HG02973 (cell line): ENCODE results near the gene PERM1.
"Not testable (repeated sequence)": the region's sequence is repeated elsewhere in the genome, so short reads cannot be mapped to it uniquely, and the experiment has no call there.

Experiments used
- ATAC-seq: cut with Tn5 transposase; IDR thresholded peaks from one replicate; pipeline ENCODE4 v1.9.1; 2021; ENCODE audit warnings: moderate library complexity; ENCODE audit not compliant: unreplicated experiment

The PERM1 gene

GRCh38 chr1:950881-951280 lies 31.0 kb downstream of the PERM1 start:
- no peak for ATAC-seq

- no peak for ATAC-seq
Observed at GRCh38 chr1:950268-950667, 31.6 kb downstream of the PERM1 start.

GRCh38 chr1:947958-948357 lies 33.9 kb downstream of the PERM1 start:
- no peak for ATAC-seq

GRCh38 chr1:946811-947210 lies 35.1 kb downstream of the PERM1 start:
- ATAC-seq, result not testable (repeated sequence)

GRCh38 chr1:945688-946556 lies 36.0 kb downstream of the PERM1 start:
- no peak for ATAC-seq

GRCh38 chr1:944341-945325 lies 37.3 kb downstream of the PERM1 start:
- ATAC-seq, result no peak

GRCh38 chr1:943545-944340 lies 38.1 kb downstream of the PERM1 start:
- no peak for ATAC-seq

- ATAC-seq, result no peak
Observed at GRCh38 chr1:942864-943533, 38.9 kb downstream of the PERM1 start.

- ATAC-seq, result no peak
Observed at GRCh38 chr1:942411-942821, 39.5 kb downstream of the PERM1 start.

- ATAC-seq, result no peak
Observed at GRCh38 chr1:941588-942383, 40.1 kb downstream of the PERM1 start.

GRCh38 chr1:941015-941587 lies 40.8 kb downstream of the PERM1 start:
- ATAC-seq, result no peak

- ATAC-seq, result no peak
Observed at GRCh38 chr1:940107-941014, 41.5 kb downstream of the PERM1 start.

GRCh38 chr1:939511-940106 lies 42.3 kb downstream of the PERM1 start:
- ATAC-seq, result no peak

- no peak for ATAC-seq
Observed at GRCh38 chr1:938711-939489, 43.0 kb downstream of the PERM1 start.

GRCh38 chr1:938088-938683 lies 43.7 kb downstream of the PERM1 start:
- ATAC-seq, result no peak

- ATAC-seq, result no peak
Observed at GRCh38 chr1:937521-937920, 44.4 kb downstream of the PERM1 start.
